Epithelial cell of esophagus (primary cell): ENCODE results near the gene EOLA1.

ENCODE experiments used
- DNase-seq: peaks from one replicate; pipeline ENCODE4 v3.0.0; 2010; ENCODE audit warnings: low read depth
- H3K4me3 ChIP-seq: 2 replicates; pipeline ENCODE4 v1.5.1; 2011; ENCODE audit warnings: mild to moderate bottlenecking, low read length, control low read depth
- TF ChIP-seq, protein P1 (sequence below): IDR thresholded peaks from 2 replicates; pipeline ENCODE4 v1.5.1; 2011; ENCODE audit warnings: low read depth, mild to moderate bottlenecking, low read length, control low read depth, inconsistent platforms; ENCODE audit not compliant: insufficient read depth; ENCODE audit errors: missing control alignments

The EOLA1 gene

DNA sequence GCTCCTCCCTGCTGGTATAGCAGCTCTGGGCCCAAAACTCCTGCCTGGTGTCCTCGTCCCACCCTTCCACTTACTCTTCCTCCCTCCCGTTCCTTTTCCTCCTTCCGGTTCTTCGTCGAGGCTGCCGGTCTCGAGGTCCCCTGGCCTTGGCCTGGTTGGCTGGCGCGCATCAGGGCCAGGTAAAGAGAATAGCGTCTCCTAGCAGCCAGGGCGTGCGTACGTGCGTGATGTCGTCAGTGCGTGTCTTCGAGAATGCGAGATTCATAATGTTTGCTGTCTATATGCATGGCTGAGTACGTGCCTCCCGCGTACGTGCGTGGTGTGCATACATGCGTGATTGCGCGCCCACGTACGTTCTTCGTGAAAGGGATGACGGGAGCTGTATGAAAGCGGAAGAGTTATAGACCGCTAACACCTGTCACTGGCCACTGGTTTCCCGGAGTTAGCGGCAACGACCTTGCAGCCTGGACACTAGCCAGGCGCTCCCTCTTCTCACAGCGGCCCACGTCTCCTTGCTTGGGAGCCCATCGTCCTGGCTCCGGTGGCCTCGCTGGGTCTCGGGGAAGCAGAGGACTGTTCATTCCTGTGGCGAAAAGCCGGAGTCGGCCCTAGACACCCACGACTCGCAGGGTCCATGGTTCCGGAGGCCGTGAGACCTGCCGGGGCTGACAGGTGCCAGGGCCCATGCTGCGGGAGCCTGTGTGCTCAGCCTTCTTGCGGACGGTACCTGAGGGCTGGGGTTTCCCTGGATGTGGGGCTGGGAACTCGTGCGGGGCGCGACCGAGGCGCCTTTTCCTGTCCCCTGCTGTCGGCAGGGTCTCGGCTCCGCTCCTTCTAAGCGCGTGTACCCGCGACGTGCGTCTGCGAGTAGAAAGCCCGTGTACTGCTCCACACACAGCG is at the start of gene EOLA1:
Gene EOLA1, plus strand, starts transcription at position 392 of the 900 bp plus-strand sequence. CDS start 4,619 bp downstream, outside the sequence.
- TF ChIP-seq, protein P1, sequence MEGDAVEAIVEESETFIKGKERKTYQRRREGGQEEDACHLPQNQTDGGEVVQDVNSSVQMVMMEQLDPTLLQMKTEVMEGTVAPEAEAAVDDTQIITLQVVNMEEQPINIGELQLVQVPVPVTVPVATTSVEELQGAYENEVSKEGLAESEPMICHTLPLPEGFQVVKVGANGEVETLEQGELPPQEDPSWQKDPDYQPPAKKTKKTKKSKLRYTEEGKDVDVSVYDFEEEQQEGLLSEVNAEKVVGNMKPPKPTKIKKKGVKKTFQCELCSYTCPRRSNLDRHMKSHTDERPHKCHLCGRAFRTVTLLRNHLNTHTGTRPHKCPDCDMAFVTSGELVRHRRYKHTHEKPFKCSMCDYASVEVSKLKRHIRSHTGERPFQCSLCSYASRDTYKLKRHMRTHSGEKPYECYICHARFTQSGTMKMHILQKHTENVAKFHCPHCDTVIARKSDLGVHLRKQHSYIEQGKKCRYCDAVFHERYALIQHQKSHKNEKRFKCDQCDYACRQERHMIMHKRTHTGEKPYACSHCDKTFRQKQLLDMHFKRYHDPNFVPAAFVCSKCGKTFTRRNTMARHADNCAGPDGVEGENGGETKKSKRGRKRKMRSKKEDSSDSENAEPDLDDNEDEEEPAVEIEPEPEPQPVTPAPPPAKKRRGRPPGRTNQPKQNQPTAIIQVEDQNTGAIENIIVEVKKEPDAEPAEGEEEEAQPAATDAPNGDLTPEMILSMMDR: no peak
- peak; percentile 93 for DNase-seq
- H3K4me3 ChIP-seq: peak within 1 kb of the TSS; percentile 61

DNA sequence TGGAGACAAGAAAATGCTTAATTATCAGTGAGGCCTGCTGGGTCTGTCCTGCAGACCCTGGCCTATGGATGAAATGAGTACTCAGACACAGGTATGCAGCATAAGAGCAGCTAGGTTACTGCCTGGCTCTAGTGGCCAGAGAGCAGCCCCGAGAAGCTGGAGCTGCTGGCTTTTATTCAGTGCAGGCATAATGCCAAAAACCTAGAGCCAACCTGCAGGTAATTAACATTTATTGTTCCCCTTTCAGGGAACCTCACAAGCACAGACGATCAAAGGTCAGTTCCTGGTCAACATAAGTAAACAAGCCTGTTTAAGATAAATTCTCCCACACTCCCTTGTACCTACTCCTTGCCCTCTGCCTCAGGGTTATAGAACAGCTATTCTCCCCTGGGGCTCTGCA is 49.0 kb upstream of the EOLA1 start:
- no peak overlapping the region for H3K4me3 ChIP-seq
- TF ChIP-seq, protein P1: no peak
- no peak for DNase-seq

GRCh38 chrX:149493567-149494562 is 46.9 kb upstream of the EOLA1 start:
- DNase-seq: no peak
- H3K4me3 ChIP-seq: no peak overlapping the region
- TF ChIP-seq, protein P1: peak; percentile 9

DNA sequence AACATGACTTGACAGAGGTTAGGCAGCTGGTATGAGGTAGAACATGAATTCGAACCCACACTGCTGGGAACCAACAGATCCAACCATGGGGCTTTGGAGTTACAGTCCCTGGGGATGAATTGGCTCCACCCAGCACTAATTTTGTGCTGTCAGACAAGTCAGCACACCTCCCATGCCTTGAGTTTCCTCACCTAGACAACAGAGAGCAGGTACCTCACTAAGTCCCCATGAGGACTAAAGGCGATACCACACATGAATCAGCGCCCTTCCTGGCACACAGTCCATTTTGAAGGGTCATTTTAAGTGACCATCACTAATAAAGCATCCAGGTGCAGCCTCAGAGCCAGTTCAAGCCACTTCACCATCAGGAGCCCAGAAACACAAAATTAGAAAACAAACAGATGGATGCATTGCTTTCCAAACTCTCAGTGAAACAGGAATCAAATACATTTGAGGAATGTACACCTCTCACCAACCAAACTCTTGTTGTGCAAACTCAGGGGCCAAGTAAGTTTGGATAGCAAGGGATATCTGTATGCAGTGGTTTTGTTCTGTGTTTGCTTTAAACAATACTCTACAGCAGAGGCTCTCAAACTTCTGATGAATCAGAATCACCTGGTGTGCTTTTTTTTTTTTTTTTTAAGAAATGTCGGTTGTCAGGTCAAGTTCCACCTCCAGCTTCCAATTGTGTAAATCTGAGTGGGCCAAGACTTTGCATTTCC is 45.8 kb upstream of the EOLA1 start:
- H3K4me3 ChIP-seq: no peak overlapping the region
- DNase-seq: peak; percentile 47
- TF ChIP-seq, protein P1: no peak

DNA sequence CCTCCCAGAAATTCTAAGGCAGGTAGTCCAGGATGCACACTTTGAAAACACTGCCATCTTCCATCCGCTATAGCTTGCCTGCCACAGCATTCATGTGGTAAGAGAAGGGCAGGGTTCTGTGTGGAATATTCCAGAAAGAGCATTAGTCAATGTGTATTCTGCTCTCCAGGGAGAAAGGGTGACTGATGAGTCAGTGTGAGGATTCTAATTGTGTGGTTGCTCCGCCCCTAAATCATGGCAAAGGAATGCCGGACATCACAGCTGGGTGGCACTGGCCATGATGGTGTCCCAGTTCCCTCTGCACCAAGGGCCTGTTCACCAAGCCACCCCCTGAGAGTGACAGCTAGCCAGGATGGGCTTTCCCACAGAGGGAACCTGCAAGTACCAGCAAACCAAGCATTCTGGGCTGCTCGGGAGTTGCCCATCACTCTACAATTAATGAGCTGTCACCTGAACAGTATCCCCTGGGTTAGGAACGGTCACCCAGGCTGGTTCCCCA is 45.2 kb upstream of the EOLA1 start:
- DNase-seq: peak; percentile 88
- TF ChIP-seq, protein P1: no peak
- no peak overlapping the region for H3K4me3 ChIP-seq

GRCh38 chrX:149497054-149497453 is 43.8 kb upstream of the EOLA1 start:
- no peak overlapping the region for H3K4me3 ChIP-seq
- no peak for DNase-seq
- TF ChIP-seq, protein P1: no peak
